Parathyroid adenoma (tissue), 2 donors: ENCODE measurements around the gene ANP32D.
"Not testable (repeated sequence)": the region's sequence is repeated elsewhere in the genome, so short reads cannot be mapped to it uniquely, and the experiment has no call there.

Experiments
- H2AFZ ChIP-seq: fragments of 300-600 bp; sonication (generic); one replicate; pipeline ENCODE4 v1.7.0; 2017; ENCODE audit warnings: antibody characterized with exemption, mild to moderate bottlenecking
- H3K27ac ChIP-seq: fragments of 300-600 bp; sonication (generic); one replicate; pipeline ENCODE4 v1.7.0; 2017
- H3K27me3 ChIP-seq: fragments of 300-600 bp; sonication (generic); one replicate; pipeline ENCODE4 v1.7.0; 2017; ENCODE audit warnings: low read length; ENCODE audit not compliant: control insufficient read depth, insufficient read depth
- H3K36me3 ChIP-seq: fragments of 300-600 bp; sonication (generic); one replicate; pipeline ENCODE4 v1.7.0; 2017; ENCODE audit warnings: low read length; ENCODE audit not compliant: control insufficient read depth, insufficient read depth
- H3K4me1 ChIP-seq: fragments of 300-600 bp; sonication (generic); one replicate; pipeline ENCODE4 v1.7.0; 2017; ENCODE audit warnings: control low read depth
- H3K4me2 ChIP-seq: fragments of 300-600 bp; sonication (generic); one replicate; pipeline ENCODE4 v1.7.0; 2017; ENCODE audit warnings: low read length
- H3K4me3 ChIP-seq: fragments of 300-600 bp; sonication (generic); one replicate; pipeline ENCODE4 v1.7.0; 2017; ENCODE audit warnings: low read depth, low read length
- H3K79me2 ChIP-seq: fragments of 300-600 bp; sonication (generic); one replicate; pipeline ENCODE4 v1.7.0; 2017; ENCODE audit warnings: control low read depth
- H3K9ac ChIP-seq: fragments of 300-600 bp; sonication (generic); one replicate; pipeline ENCODE4 v1.7.0; 2017; ENCODE audit warnings: mild to moderate bottlenecking
- H3K9me3 ChIP-seq: fragments of 300-600 bp; sonication (generic); one replicate; pipeline ENCODE4 v1.7.0; 2017; ENCODE audit warnings: low read length; ENCODE audit not compliant: control insufficient read depth
- TF ChIP-seq, protein P1 (sequence below): fragments of 300-600 bp; sonication (generic); IDR thresholded peaks from one replicate; pipeline ENCODE4 v1.7.0; 2017; ENCODE audit warnings: antibody characterized with exemption, mild to moderate bottlenecking
- donor health status: primary hyperparathyroidism.

The ANP32D gene

DNA sequence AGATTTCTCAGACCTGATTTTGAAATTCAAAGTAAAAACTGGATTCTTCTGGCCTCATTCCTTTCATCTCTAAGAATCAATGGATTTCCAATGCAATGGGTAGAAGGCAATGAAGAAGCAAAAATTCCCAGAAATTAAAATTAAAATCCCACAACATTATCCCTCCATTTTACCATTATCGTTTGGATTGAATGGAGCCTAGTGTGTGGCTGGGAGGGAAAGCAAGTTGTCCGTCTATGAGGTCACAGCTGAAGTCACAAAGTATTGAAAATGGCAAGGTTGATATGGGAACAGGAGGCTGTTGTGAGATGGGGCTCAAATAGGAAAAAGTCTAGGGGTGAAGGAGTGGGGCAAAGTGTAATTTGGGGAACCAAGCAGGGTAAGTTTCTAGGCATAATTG, 9.8 kb downstream of the ANP32D start, which contains the start of gene C12orf54:
C12orf54 (plus strand) TSS at position 301 of the 400 bp plus-strand sequence. CDS start 799 bp downstream, outside the sequence.
- H3K36me3 ChIP-seq, result no peaks in the 10 kb centered on the region
- no peak within 1 kb of the TSS for H3K4me3 ChIP-seq
- H3K27me3 ChIP-seq, result no peaks in the 10 kb centered on the region
- H3K4me1 ChIP-seq, result no peaks in the 10 kb centered on the region
- no peaks in the 10 kb centered on the region for H3K9me3 ChIP-seq
- no peak within 1 kb of the TSS for H3K27ac ChIP-seq
- H3K9ac ChIP-seq, result no peak within 1 kb of the TSS
- no peak within 1 kb of the TSS for H3K4me2 ChIP-seq
- H3K79me2 ChIP-seq, result no peaks in the 10 kb centered on the region
- H2AFZ ChIP-seq, result no peak within 1 kb of the TSS
- TF ChIP-seq, protein P1, sequence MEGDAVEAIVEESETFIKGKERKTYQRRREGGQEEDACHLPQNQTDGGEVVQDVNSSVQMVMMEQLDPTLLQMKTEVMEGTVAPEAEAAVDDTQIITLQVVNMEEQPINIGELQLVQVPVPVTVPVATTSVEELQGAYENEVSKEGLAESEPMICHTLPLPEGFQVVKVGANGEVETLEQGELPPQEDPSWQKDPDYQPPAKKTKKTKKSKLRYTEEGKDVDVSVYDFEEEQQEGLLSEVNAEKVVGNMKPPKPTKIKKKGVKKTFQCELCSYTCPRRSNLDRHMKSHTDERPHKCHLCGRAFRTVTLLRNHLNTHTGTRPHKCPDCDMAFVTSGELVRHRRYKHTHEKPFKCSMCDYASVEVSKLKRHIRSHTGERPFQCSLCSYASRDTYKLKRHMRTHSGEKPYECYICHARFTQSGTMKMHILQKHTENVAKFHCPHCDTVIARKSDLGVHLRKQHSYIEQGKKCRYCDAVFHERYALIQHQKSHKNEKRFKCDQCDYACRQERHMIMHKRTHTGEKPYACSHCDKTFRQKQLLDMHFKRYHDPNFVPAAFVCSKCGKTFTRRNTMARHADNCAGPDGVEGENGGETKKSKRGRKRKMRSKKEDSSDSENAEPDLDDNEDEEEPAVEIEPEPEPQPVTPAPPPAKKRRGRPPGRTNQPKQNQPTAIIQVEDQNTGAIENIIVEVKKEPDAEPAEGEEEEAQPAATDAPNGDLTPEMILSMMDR, result no peak

DNA sequence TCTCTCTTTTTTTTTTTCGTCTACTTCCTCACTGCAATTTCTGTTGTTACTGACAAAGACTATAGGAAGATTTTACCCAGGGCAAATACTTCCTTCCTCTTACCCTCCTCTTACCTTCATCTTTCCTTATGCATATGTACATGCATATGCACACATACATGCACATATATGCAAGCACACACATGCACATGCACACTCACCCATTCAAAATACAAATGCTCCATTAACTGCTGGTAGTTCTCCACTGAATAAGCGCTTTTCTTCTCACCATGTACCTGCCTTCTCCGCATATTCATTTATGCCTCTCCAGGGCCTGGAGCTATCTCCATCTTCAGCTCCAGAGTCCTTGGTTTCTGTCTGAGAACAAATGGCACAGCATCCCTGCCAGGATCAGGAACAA, 10.6 kb downstream of the ANP32D start:
- Histone ChIP-seq H3K4me3 (no peak overlapping the region), H2AFZ (no peak overlapping the region), H3K36me3 (no peaks in the 10 kb centered on the region), H3K4me1 (no peaks in the 10 kb centered on the region), H3K27ac (no peak overlapping the region), H3K27me3 (no peaks in the 10 kb centered on the region), H3K4me2 (no peak overlapping the region), H3K9ac (no peak overlapping the region), H3K9me3 (no peaks in the 10 kb centered on the region), H3K79me2 (no peaks in the 10 kb centered on the region)
- TF ChIP-seq, protein P1, result no peak

DNA sequence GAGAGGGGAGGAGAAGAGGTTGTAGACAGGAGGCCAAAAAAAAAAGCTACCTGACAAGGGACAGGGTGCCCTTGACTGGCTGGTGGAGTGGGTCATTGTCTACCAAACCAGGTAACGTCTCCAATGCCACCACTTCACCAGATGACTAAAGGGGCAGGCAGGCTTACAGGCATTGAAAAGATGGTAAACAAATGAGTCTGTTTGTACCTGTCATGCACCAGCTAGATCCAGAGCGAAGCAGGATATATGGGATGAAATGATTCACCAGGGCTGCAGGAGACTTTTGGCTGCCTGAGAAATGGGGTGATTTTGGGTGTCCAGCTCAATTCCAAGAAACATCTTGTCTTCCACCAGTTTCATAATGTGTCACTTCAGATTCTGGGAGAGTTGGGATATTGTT, 13.9 kb downstream of the ANP32D start:
- TF ChIP-seq, protein P1, result no peak
- no peak overlapping the region for H3K4me3 ChIP-seq
- no peaks in the 10 kb centered on the region for H3K4me1 ChIP-seq
- H3K36me3 ChIP-seq, result no peaks in the 10 kb centered on the region
- H3K79me2 ChIP-seq, result no peaks in the 10 kb centered on the region
- H3K27me3 ChIP-seq, result no peaks in the 10 kb centered on the region
- H2AFZ ChIP-seq, result no peak overlapping the region
- H3K4me2 ChIP-seq, result no peak overlapping the region
- no peak overlapping the region for H3K27ac ChIP-seq
- H3K9ac ChIP-seq, result no peak overlapping the region
- H3K9me3 ChIP-seq, result no peaks in the 10 kb centered on the region

DNA sequence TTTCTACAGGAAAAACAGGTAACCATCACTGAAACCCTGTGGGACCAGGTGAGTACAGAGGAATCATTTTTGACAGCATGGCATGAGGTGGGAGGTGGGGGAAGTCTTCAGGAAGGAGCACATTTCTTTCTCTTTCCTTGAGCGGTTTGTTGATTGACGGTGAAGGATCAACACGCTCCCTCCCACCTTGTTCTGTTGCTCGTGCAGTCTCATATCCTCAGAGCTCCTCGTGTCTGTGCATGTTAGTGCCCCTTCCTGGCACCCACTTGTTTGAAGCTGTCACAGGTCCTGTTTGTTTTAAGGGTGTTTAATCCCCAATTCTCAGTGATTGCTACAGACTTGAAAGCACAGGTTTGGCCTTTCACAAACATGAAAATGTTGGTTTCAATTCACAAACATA, 14.3 kb downstream of the ANP32D start:
- TF ChIP-seq, protein P1, result no peak
- Histone ChIP-seq H3K27me3 (no peaks in the 10 kb centered on the region), H3K36me3 (no peaks in the 10 kb centered on the region), H3K4me3 (no peak overlapping the region), H3K79me2 (no peaks in the 10 kb centered on the region), H3K27ac (no peak overlapping the region), H3K9me3 (no peaks in the 10 kb centered on the region), H2AFZ (no peak overlapping the region), H3K4me1 (no peaks in the 10 kb centered on the region), H3K9ac (no peak overlapping the region), H3K4me2 (no peak overlapping the region)

DNA sequence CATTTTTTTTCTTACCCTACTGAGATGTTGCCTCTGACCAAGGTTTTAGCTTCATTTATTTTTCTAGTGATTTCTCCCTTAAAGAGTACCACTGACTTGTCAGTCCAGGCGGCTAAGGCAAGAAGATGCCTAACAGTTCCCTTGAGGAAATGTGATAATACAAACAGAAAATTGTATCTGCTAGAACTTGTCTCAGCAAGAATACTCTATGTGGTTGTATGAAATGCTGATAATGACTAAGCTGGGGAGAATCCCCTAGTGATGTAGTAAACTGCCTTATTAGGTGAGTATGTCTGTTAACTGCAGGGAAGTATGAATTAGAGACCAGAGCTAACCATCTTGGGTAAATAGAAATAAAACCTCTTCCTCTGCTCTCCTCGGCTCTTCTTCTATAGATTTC, 16.7 kb downstream of the ANP32D start:
- no peaks in the 10 kb centered on the region for H3K9me3 ChIP-seq
- H3K4me3 ChIP-seq, result no peak overlapping the region
- H2AFZ ChIP-seq, result no peak overlapping the region
- TF ChIP-seq, protein P1, result no peak
- no peak overlapping the region for H3K27ac ChIP-seq
- H3K9ac ChIP-seq, result no peak overlapping the region
- no peaks in the 10 kb centered on the region for H3K27me3 ChIP-seq
- H3K79me2 ChIP-seq, result no peaks in the 10 kb centered on the region
- no peaks in the 10 kb centered on the region for H3K4me1 ChIP-seq
- no peaks in the 10 kb centered on the region for H3K36me3 ChIP-seq
- H3K4me2 ChIP-seq, result no peak overlapping the region

DNA sequence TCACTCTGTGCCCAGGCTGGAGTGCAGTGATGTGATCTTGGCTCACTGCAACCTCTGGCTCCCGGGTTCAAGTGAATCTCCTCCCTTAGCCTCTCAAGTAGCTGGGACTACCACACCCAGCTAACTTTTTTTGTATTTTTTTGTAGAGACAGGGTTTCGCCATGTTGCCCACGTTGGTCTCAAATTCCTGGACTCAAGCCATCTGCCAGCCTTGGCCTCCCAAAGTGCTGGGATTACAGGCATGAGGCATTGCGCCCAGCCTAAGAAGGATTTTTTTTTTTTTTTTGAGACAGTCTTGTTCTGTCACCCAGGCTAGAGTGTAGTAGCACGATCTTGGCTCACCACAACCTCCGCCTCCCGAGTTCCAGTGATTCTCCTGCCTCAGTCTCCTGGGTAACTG, 17.1 kb downstream of the ANP32D start:
- H3K9ac ChIP-seq, H3K79me2 ChIP-seq, H3K4me2 ChIP-seq, H3K27ac ChIP-seq, H3K4me1 ChIP-seq, H3K36me3 ChIP-seq, H3K4me3 ChIP-seq, H3K27me3 ChIP-seq, H3K9me3 ChIP-seq, H2AFZ ChIP-seq: not testable (repeated sequence)

DNA sequence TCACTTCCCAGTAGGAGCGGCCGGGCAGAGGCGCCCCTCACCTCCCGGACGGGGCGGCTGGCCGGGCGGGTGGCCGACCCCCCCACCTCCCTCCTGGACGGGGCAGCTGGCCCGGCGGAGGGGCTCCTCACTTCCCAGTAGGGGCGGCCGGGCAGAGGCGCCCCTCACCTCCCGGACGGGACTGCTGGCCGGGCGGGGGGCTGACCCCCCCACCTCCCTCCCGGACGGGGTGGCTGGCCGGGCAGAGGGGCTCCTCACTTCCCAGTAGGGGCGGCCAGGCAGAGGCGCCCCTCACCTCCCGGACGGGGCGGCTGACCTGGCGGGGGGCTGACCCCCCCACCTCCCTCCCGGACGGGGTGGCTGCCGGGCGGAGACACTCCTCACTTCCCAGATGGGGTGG, 27.9 kb downstream of the ANP32D start:
- H3K36me3 ChIP-seq, H2AFZ ChIP-seq, H3K4me1 ChIP-seq, H3K27ac ChIP-seq, H3K27me3 ChIP-seq, H3K4me2 ChIP-seq, H3K9ac ChIP-seq, H3K9me3 ChIP-seq, H3K79me2 ChIP-seq, H3K4me3 ChIP-seq: not testable (repeated sequence)
